HTERT RPE-1 (cell line): ENCODE measurements around the gene CALN1.
"Not testable (repeated sequence)": the region's sequence is repeated elsewhere in the genome, so short reads cannot be mapped to it uniquely, and the experiment has no call there.

Source experiments
- in situ Hi-C: fragments of 300-500 bp; cut with MboI; formaldehyde crosslinking; loops from 4 replicates; pipeline ENCODE4 v1.14.3; 2020; ENCODE audit warnings: low sequenced_read_pairs

Gene CALN1

GRCh38 chr7:71995111-71995510 lies 417.0 kb downstream of the CALN1 start:
- in situ Hi-C loops, result no loop called here

- in situ Hi-C loops, result no loop called here
Observed at GRCh38 chr7:71991586-71991985, 420.6 kb downstream of the CALN1 start.

- in situ Hi-C loops, result no loop called here
Observed at GRCh38 chr7:71990138-71990462, 422.0 kb downstream of the CALN1 start.

- in situ Hi-C loops, result no loop called here
Observed at GRCh38 chr7:71988201-71988600, 423.9 kb downstream of the CALN1 start.

GRCh38 chr7:71987200-71987767 lies 424.9 kb downstream of the CALN1 start:
- in situ Hi-C loops, result no loop called here

- in situ Hi-C loops, result no loop called here
Observed at GRCh38 chr7:71984348-71984747, 427.8 kb downstream of the CALN1 start.

- in situ Hi-C loops, result no loop called here
Observed at GRCh38 chr7:71982851-71983250, 429.3 kb downstream of the CALN1 start.

- in situ Hi-C loops, result no loop called here
Observed at GRCh38 chr7:71976645-71977044, 435.5 kb downstream of the CALN1 start.

GRCh38 chr7:71974611-71975010 lies 437.5 kb downstream of the CALN1 start:
- in situ Hi-C loops, result no loop called here

- in situ Hi-C loops, result no loop called here
Observed at GRCh38 chr7:71972534-71972933, 439.6 kb downstream of the CALN1 start.

GRCh38 chr7:71970725-71971124 lies 441.4 kb downstream of the CALN1 start:
- in situ Hi-C loops, result no loop called here

- in situ Hi-C loops, result no loop called here
Observed at GRCh38 chr7:71962636-71963035, 449.5 kb downstream of the CALN1 start.

GRCh38 chr7:71961283-71961682 lies 450.9 kb downstream of the CALN1 start:
- in situ Hi-C loops, result no loop called here

- in situ Hi-C loops, result no loop called here
Observed at GRCh38 chr7:71942115-71942514, 470.0 kb downstream of the CALN1 start.

- in situ Hi-C loops, result no loop called here
Observed at GRCh38 chr7:71937840-71938371, 474.2 kb downstream of the CALN1 start.

GRCh38 chr7:71935674-71936073 lies 476.5 kb downstream of the CALN1 start:
- in situ Hi-C loops, result no loop called here

- in situ Hi-C loops, result no loop called here
Observed at GRCh38 chr7:71933426-71933825, 478.7 kb downstream of the CALN1 start.

GRCh38 chr7:71925663-71926062 lies 486.5 kb downstream of the CALN1 start:
- in situ Hi-C loops, result no loop called here

GRCh38 chr7:71914204-71914603 lies 497.9 kb downstream of the CALN1 start:
- in situ Hi-C loops, result not testable (repeated sequence)

- in situ Hi-C loops, result no loop called here
Observed at GRCh38 chr7:71912476-71912875, 499.7 kb downstream of the CALN1 start.

GRCh38 chr7:71911051-71911450 lies 501.1 kb downstream of the CALN1 start:
- in situ Hi-C loops, result no loop called here

GRCh38 chr7:71905821-71906220 lies 506.3 kb downstream of the CALN1 start:
- in situ Hi-C loops, result no loop called here

GRCh38 chr7:71904484-71904883 lies 507.7 kb downstream of the CALN1 start:
- in situ Hi-C loops, result no loop called here
